Right hindlimb (tissue), 1 donor: ENCODE measurements around the gene RTKN.
A peak's percentile ranks its signal among the peaks of the same experiment; 100 is the strongest.
"Not testable (repeated sequence)": the region's sequence is repeated elsewhere in the genome, so short reads cannot be mapped to it uniquely, and the experiment has no call there.

Experiments used
- DNase-seq: peaks from one replicate; pipeline ENCODE4 v3.0.0-alpha.2; 2018

Gene RTKN

GRCh38 chr2:74441690-74442482 lies at the start of gene RTKN:
TSS of gene RTKN (minus strand) at chr2:74441937. CDS start at chr2:74441816, 121 bp downstream.
- peak; percentile 60 for DNase-seq

GRCh38 chr2:74489906-74490305 lies 48.2 kb upstream of the RTKN start:
- no peak for DNase-seq

- no peak for DNase-seq
Observed at GRCh38 chr2:74488643-74489481, 47.1 kb upstream of the RTKN start.

- no peak for DNase-seq
Observed at GRCh38 chr2:74486141-74486540, 44.4 kb upstream of the RTKN start.

GRCh38 chr2:74483675-74484164 lies 42.0 kb upstream of the RTKN start:
- DNase-seq = not testable (repeated sequence)

GRCh38 chr2:74482801-74483674 lies 41.3 kb upstream of the RTKN start, which contains the start of the genes CCDC142 and TTC31:
TSS of gene CCDC142 (minus strand) at chr2:74482998. CDS start at chr2:74482837, 161 bp downstream.
TSS of gene TTC31 (plus strand) at chr2:74483081. CDS start at chr2:74483096, 15 bp downstream.
- peak; percentile 97 for DNase-seq

GRCh38 chr2:74481961-74482800 lies 40.4 kb upstream of the RTKN start:
- DNase-seq = peak; percentile 41

- DNase-seq = no peak
Observed at GRCh38 chr2:74481431-74481830, 39.7 kb upstream of the RTKN start.

- DNase-seq = no peak
Observed at GRCh38 chr2:74474899-74475298, 33.2 kb upstream of the RTKN start.

GRCh38 chr2:74474481-74474880 lies 32.7 kb upstream of the RTKN start:
- no peak for DNase-seq

- DNase-seq = no peak
Observed at GRCh38 chr2:74472945-74473258, 31.2 kb upstream of the RTKN start.

GRCh38 chr2:74472086-74472944 lies 30.6 kb upstream of the RTKN start, which contains the start of gene MRPL53:
TSS of gene MRPL53 (minus strand) at chr2:74472680. CDS start at chr2:74472660, 20 bp downstream.
- peak; percentile 96 for DNase-seq

- DNase-seq = no peak
Observed at GRCh38 chr2:74471332-74472065, 29.8 kb upstream of the RTKN start.

GRCh38 chr2:74470742-74471141 lies 29.0 kb upstream of the RTKN start:
- not testable (repeated sequence) for DNase-seq

GRCh38 chr2:74464406-74464805 lies 22.7 kb upstream of the RTKN start:
- DNase-seq = no peak

- no peak for DNase-seq
Observed at GRCh38 chr2:74462786-74463105, 21.0 kb upstream of the RTKN start.

- no peak for DNase-seq
Observed at GRCh38 chr2:74462054-74462785, 20.5 kb upstream of the RTKN start.

- no peak for DNase-seq
Observed at GRCh38 chr2:74461187-74462053, 19.7 kb upstream of the RTKN start.
